ENCODE measurements around the gene NPHS1.
A peak's percentile ranks its signal among the peaks of the same experiment; 100 is the strongest.

NPHS1 gene

DNA sequence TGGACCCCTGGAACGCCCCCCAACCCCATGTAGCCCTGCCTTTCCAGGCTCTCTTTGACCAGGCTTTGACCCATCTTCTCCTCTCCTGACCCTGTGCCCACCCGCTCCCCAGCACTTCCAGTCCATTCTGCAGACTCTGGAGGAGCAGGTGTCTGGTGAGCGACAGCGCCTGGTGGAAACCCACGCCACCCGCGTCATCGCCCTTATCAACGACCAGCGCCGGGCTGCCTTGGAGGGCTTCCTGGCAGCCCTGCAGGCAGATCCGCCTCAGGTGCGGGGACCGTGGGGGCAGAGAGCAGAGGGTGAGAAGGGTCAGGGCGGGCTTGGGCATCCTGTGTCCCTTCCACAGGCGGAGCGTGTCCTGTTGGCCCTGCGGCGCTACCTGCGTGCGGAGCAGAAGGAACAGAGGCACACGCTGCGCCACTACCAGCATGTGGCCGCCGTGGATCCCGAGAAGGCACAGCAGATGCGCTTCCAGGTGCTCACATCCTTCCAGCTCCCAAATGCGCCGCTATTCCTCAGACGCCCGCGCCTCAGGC, 22.2 kb upstream of the NPHS1 start:
- DNase-seq (ENCODE audit: low read depth in 2 of 2) = no peak

DNA sequence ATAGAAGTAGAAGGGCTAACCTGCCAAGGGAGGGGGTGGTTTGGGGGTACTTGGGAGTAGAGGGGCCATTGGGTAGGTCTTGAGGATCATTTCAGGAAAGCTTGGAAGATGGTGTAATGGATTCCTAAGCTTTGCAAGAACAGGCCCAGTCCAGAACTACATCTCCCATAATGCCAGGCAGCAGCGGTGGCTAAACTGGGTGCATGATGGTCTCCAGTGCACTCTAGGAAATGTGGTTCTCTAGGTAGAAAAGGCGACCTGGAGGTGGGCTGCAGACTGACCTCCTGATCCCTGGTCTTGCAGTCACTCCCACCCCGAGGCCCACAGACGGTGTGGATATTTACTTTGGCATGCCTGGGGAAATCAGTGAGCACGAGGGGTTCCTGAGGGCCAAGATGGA, 19.9 kb upstream of the NPHS1 start:
- DNase-seq (ENCODE audit: low read depth in 2 of 2) = no peak

DNA sequence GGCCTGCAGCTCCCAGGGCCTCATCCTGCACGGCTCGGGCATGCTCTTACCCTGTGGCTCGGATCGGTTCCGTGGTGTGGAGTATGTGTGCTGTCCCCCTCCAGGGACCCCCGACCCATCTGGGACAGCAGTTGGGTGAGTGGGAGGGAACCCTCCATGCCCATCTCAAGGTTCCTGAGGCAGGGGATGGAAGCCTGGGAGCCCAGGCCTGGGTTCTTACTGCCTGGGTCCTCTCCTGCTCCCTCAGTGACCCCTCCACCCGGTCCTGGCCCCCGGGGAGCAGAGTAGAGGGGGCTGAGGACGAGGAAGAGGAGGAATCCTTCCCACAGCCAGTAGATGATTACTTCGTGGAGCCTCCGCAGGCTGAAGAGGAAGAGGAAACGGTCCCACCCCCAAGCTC, 19.3 kb upstream of the NPHS1 start:
- no peak for DNase-seq (ENCODE audit: low read depth in 2 of 2)

DNA sequence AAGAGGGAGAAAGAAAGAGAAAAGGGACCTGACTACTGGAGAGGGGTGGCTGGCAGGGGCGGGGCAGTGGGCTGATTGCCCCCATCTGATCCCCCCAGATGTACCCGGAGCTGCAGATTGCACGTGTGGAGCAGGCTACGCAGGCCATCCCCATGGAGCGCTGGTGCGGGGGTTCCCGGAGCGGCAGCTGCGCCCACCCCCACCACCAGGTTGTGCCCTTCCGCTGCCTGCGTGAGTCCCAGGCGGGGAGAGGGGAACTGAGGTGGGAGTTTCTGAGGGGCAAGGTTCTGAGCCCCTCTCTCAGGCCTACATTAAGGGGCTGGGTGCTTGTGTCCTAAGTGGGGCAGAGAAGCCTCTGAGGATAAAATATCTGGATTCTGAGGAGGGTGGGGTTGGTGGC, 18.5 kb upstream of the NPHS1 start:
- no peak for DNase-seq (ENCODE audit: low read depth in 2 of 2)

DNA sequence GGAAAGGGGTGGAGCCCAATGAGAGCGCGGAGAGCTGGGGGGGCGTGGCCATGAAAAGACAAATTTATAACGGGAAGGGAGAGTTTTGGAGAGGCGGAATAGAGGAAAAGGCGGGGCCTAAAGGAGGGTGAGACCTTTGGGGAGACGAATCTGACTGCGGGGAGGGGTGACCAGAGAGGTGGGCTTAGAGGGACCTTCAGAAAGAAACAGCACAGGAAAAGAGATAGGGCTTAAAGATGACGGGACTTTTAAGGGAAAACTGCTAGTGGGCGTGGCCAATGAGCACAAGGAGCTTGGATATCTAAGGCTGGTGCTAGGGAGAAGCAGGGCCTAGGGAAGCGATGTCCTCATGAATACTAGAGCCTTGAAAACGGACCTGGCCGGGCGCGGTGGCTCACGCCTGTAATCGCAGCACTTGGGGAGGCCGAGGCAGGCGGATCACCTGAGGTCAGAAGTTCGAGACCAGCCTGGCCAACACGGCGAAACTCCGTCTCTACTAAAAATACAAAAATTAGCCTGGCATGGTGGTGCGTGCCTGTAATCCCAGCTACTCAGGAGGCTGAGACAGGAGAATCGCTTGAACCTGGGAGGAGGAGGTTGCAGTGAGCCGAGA, 17.9 kb upstream of the NPHS1 start:
- DNase-seq (ENCODE audit: low read depth in 2 of 2) = peak in 1 of 2 donors; percentile 42

DNA sequence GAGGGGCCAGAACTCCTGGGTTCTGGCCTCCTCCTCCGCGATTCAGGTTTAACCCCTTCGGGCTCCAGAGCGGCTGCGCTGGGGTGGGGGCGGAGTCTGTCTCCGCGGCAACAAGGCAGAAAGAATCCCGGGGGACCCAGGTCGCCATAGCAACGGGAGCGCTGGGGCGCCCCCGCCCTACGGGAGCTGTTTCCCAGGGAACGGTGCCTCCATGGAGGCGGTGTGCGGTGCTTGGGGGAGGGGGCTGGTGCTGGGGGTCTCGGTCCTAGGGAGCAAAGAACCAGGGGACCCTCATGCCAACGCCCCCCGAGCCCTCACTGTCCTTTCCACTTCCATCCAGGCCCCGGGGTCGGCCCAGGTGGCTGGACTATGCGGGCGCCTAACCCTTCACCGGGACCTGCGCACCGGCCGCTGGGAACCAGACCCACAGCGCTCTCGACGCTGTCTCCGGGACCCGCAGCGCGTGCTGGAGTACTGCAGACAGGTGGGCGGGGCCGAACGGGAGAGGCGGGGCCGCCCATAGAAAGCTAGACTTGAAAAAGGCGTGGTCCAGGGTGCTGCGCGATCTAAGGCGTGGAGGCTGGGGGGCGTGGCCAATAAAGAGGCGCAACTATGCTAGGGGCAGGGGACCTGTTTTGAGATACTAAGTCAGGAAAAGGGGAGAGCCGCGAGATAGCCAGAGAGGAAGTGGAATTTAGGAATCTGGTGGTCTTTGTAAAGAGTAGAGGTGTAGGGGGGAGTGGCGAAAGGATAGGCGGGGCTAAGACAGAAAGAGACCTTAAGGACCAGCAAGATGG, 17.2 kb upstream of the NPHS1 start:
- DNase-seq (ENCODE audit: low read depth in 2 of 2) = peak; percentile 66 to 79

DNA sequence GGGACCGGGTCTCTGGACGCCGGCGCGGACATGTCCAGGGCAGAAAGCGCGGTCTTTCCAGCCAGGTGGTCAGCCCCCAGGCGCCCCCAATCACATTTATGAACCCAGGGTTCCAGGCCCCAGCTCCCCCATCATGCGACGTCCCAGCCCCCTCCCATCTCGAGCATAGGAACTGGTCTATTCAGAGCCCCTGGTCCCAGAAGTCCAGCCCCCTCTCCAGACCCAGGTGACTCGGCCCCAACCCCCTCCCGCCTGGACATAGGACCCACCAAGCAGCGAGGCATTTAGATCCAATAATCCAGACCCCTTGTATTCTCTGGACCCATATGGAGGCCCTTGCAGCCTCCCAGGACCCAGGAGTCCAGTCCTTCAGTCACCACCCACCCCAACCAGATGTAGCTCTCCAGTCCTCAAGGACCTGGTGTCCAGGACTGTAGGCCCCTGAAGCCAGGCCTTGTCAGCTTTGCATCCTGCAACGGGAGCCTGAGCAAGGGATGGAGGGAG, 16.6 kb upstream of the NPHS1 start:
- no peak for DNase-seq (ENCODE audit: low read depth in 2 of 2)

DNA sequence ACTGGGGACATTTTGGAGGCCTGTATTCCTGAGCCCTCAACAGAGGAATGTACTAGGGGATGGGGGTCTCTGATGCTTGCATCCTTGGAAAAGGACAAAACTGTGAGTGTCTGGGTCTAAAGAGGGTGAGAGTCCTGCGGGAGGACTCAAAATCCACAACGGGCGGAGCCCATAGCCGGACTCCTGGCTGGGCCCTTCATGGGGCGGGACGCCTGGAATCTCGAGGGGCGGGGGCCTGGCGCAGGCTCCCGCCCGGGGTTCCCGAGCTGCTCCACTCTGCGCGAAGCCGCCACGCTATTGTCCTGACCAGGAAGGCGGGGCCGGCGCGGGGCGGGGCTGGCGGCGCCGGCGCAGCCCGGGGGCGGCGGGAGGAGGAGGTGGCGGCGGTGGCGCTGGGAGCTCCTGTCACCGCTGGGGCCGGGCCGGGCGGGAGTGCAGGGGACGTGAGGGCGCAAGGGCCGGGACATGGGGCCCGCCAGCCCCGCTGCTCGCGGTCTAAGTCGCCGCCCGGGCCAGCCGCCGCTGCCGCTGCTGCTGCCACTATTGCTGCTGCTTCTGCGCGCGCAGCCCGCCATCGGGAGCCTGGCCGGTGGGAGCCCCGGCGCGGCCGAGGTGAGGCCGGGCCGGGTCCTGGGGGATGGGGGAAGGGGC, 16.0 kb upstream of the NPHS1 start, which contains the start of gene APLP1:
TSS of gene APLP1 (plus strand) at position 403 of the 651 bp plus-strand sequence. CDS start at position 466, 63 bp downstream.
- peak; percentile 60 to 63 for DNase-seq (ENCODE audit: low read depth in 2 of 2)

DNA sequence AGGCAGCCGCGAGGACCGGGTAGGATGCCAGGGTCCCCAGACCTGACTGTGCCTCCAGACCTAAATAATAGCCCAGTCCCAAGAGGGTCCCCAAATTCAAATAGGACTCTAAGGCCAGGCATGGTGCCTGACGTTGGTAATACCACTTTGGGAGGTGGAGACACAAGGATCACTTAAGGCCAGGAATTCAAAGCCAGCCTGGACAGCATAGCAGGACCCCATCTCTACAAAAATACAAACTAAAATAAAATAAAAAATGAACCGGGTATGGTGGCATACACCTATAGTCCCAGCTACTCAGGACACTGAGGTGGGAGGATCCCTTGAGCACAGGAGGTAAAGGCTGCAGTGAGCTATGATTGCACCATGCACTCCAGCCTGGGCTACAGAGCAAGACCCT, 10.7 kb upstream of the NPHS1 start:
- DNase-seq (ENCODE audit: low read depth in 2 of 2) = no peak

DNA sequence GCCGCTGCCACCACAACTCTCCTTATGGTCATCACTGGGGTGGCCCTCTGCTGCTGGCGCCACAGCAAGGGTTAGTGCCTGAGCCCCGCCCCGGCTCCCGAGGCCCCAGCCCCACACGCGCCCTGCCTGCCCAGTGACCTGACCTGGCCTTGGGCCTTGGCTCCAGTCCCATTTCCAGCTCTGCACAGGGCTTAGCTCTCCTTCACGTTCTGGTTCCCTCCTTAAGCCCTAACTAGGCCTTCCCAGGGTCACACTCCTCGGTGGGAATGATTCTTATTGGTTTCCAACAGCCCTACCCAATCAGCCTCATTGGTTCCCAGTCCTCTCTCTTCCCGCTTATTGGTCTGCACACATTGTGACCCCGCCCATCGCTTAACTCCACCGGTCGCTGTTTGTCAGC, 10.2 kb upstream of the NPHS1 start:
- no peak for DNase-seq (ENCODE audit: low read depth in 2 of 2)

DNA sequence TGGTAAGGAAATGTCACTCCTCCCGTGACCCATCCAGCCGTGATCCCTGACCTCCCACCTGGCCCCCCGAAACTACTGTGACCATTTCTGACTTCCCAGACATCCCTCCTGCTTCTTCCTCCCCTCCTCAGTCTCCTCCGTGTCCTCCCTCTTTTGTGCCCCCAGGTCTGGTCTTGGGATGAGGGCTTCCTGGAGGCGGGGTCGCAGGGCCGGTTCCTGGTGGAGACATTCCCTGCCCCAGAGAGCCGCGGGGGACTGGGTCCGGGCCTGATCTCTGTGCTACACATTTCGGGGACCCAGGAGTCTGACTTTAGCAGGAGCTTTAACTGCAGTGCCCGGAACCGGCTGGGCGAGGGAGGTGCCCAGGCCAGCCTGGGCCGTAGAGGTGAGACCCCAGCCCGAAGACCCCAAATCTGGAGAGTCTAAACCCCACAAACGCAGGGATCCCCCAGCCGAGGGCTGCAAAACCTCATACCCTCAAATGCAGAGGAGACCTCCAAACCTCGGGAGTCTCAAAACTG, 9.4 kb upstream of the NPHS1 start:
- no peak for DNase-seq (ENCODE audit: low read depth in 2 of 2)

DNA sequence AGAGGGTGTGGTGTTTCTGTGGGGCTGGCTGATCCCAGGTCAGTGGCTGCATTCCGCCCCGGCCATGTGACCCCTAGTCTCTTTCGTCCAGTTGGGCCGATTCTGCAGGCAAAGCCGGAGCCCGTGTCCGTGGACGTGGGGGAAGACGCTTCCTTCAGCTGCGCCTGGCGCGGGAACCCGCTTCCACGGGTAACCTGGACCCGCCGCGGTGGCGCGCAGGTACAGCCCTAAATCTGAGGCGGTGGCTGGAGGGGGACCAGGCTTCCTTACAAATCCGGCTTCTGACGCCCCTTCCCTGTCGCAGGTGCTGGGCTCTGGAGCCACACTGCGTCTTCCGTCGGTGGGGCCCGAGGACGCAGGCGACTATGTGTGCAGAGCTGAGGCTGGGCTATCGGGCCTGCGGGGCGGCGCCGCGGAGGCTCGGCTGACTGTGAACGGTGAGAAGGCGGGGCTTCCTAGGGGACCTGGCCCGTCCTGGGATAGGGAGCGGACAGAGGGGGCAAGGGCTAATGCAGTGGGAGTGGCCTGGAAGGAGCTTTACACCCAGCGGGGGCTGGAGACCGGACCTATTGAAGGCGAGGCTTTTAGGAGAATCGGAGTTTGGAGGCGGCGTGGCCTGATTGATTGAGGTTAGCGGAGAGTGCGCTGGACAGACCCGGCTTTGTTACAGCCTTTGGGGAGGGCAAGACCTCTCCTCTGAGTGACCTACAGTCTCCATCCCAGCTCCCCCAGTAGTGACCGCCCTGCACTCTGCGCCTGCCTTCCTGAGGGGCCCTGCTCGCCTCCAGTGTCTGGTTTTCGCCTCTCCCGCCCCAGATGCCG, 8.7 kb upstream of the NPHS1 start:
- no peak for DNase-seq (ENCODE audit: low read depth in 2 of 2)

DNA sequence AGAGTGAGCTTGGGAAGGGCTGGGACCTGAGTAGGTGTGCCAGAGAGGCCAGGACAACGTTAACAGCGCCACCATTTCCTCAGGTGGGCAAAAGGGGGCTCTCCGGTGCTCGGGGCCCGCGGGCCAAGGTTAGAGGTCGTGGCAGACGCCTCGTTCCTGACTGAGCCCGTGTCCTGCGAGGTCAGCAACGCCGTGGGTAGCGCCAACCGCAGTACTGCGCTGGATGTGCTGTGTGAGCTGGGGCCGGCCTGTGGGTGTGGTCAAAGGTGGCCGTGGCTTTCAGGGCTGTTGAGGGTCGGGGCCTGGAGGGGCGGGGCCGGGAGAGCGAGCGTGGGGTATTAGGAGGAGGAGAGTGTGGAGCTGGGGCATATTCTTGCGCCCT, 8.1 kb upstream of the NPHS1 start:
- no peak for DNase-seq (ENCODE audit: low read depth in 2 of 2)

DNA sequence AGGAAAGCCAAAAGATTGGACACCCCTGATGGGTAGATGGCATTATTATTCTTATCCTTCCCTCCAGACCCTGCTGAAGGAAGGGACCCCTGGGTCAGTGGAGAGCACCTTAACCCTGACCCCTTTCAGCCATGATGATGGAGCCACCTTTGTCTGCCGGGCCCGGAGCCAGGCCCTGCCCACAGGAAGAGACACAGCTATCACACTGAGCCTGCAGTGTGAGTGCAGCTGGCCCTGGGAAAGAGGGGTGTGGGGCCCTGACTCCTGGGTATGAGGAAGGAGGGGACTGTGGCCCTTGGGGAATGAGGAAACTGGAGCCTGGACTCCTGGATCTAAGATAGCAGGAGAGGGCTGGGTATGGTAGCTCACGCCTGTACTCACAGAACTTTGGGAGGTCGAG, 7.1 kb upstream of the NPHS1 start:
- DNase-seq (ENCODE audit: low read depth in 2 of 2) = no peak

DNA sequence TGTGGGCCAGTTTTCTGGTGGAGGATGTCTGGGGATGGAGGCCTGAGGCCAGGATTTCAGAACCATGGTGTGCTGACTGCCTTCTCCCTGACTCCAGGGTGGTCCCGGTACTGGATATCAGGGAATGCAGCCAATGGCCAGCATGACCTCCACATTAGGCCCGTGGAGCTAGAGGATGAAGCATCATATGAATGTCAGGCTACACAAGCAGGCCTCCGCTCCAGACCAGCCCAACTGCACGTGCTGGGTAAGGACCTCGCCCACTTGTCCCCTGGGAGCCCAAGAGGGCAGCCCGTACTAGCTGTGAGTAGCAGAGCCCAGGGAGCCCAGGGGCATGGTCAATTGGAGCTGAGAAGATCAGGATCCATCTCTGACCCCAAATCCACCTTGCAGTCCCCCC, 6.0 kb upstream of the NPHS1 start:
- no peak for DNase-seq (ENCODE audit: low read depth in 2 of 2)

DNA sequence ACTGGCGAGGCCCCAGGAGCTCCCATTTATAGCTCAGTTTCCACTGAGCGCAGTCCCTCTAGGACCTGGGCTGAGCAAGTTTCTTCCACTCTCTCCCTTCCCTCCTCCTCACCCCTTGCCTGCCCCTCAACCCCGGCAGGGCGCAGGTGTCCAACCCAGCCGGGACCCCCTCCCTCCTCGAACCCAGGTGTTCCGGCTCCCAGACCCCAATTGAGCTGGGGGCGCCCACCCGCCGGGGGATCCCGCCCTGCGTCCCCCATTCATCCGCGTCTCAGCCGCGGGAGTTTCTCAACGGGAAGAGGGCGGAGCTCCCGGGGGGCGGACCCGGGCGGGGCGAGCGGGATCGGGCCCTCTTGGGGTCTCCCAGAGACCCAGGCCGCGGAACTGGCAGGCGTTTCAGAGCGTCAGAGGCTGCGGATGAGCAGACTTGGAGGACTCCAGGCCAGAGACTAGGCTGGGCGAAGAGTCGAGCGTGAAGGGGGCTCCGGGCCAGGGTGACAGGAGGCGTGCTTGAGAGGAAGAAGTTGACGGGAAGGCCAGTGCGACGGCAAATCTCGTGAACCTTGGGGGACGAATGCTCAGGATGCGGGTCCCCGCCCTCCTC, 4.3 kb upstream of the NPHS1 start, which contains the start of gene KIRREL2:
TSS of gene KIRREL2 (plus strand) at position 366 of the 604 bp plus-strand sequence. CDS start at position 575, 209 bp downstream.
- DNase-seq (ENCODE audit: low read depth in 2 of 2) = no peak

DNA sequence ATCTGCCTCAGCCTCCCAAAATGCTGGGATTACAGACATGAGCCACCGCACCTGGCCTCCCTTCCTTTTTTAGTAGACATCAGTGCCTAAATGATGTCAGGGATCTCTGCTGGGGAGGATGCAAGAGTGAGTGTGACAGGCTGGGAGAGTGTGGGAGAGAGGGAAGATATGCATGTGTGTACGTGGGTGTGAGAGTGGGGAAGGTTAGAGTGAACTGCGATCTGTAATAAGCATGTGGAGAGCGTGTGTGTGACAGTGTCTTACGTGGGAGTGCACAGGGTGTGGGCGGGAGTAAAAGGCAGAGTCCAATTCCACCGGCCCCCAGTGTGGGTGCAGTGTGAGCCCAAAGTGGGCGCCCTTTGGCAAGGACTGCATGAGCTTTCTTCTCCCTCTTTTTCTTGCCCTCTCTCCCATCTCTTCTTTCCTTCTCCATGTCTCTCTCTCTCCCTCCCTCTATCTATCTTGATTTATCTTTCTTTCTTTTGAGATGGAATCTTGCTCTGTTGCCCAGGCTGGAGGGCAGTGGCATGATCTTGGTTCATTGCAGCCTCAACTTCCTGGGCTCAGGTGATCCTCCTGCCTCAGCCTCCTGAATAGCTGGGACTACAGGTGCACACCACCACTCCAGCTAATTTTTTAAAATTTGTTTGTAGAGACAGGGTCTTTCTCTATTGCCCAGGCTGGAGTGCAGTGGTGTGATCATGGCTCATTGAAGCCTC, 893 bp upstream of the NPHS1 start:
- DNase-seq (ENCODE audit: low read depth in 2 of 2) = no peak

DNA sequence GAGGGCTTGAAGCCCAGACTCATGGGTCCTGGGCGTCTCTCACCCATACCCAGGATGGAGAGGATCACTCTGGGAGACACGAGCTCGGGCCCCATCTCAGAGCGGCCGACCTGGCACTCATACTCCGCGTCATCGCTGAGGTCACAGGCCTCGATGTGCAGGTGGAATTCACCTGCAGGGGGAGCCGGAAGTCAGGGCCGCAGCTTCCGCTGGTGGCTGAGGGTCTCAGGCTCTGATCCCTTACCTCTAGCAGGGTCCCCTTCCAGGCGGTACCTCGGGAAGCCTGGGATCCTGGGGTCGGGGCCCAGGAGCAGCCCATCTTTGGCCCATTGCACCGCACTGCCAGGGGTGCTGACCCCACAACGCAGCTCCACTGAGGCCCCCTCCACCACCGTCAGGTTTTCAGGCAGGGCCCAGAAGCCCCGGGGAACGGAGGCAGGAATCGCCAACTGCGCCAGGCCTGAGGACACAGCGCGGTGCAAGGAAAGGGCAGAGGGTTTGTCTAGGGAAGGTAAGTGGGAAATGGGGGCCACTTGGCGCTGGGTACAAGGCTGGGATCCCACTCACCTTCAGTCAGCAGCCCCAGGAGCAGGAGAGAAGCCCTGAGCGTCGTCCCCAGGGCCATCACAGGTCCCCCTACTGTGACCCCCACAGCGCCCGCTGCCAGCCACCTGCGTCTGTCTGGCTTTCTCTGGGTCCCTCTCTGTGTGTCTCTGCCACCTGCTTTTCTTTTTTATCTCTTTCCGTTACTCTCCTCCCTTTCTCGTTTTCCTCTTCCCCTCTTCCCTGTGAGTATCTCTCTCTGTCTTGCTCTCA, 883 bp downstream of the NPHS1 start:
- no peak for DNase-seq (ENCODE audit: low read depth in 2 of 2)

DNA sequence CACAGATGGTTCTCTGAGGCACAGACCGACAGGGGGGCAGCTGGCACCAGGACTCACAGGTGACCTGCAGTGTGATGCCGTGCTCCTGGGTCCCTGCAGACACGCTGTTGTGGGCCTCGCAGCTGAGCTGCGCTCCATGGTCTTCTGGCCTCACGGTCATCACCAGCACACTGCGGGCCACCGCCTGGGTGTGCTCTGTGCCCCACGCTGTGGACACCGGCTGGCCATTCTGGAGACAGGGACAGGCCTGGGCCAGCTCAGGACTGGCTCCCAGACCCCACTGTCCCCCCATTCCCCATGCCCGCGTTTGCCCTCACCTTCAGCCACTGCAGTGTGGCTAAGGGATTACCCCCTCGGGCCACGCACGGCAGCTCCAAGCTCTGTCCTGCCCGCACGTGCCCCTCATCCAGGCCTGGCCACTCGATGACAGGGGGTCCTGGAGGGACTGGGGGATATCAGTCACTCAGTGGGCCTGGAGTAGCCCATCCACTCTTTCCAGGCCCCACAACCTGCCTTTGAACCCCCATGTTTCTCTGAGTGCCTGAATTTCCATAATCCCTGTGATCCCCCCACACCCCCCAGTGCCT, 3.3 kb downstream of the NPHS1 start:
- no peak for DNase-seq (ENCODE audit: low read depth in 2 of 2)
